Memory B cell (primary cell): ENCODE results near the gene SH3TC1.

Experiments
- ATAC-seq: fragments of 150-1000 bp; cut with Tn5 transposase; 2 replicates; pipeline ENCODE4 v1.10.0; 2021; ENCODE audit warnings: low read depth, mild to moderate bottlenecking, moderate library complexity
- DNase-seq, 2 donors: peaks; one replicate each; pipeline ENCODE4 v3.0.0; 2022; ENCODE audit warnings: low spot score in 2 of 2
- H3K27ac Mint-ChIP-seq: one replicate; pipeline ENCODE4 v1.8.0; 2022; ENCODE audit warnings: mild to moderate bottlenecking, moderate library complexity, mixed read lengths
- H3K27me3 Mint-ChIP-seq: one replicate; pipeline ENCODE4 v1.8.0; 2022; ENCODE audit warnings: mixed read lengths
- H3K36me3 Mint-ChIP-seq: one replicate; pipeline ENCODE4 v1.8.0; 2022; ENCODE audit warnings: mild to moderate bottlenecking, mixed read lengths
- H3K4me1 Mint-ChIP-seq: one replicate; pipeline ENCODE4 v1.8.0; 2022; ENCODE audit warnings: mixed read lengths
- H3K4me3 Mint-ChIP-seq: one replicate; pipeline ENCODE4 v1.8.0; 2022; ENCODE audit warnings: mild to moderate bottlenecking, moderate library complexity, mixed read lengths
- H3K9me3 Mint-ChIP-seq: one replicate; pipeline ENCODE4 v1.8.0; 2022; ENCODE audit warnings: mixed read lengths

SH3TC1 gene

DNA sequence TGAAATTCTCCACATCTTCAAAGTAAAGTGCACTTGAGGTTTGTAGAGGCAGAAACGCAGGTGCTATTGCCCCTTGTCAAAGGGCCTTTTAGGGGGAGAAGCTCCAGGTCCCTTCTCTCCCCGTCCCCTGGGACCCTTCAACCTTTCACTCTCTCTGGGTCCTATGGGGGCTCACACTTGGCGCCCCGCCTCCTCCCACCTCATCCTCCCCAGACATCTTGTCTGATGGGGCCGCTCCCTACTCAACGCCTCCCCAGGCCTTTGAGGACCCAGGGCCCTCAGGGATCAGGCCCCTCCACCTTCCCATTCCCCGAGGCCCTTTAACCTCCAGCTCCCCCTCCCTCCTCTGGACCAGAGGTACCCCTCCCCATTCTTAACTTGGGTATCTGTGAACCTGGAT, 69.1 kb downstream of the SH3TC1 start:
- no peak for ATAC-seq
- H3K9me3 Mint-ChIP-seq: no peaks in the 10 kb centered on the region
- DNase-seq: no peak
- no peak overlapping the region for H3K4me3 Mint-ChIP-seq
- H3K27me3 Mint-ChIP-seq: peaks cover 38% of the 10 kb centered on the region
- peaks cover 3% of the 10 kb centered on the region for H3K4me1 Mint-ChIP-seq
- H3K36me3 Mint-ChIP-seq: no peaks in the 10 kb centered on the region
- no peak overlapping the region for H3K27ac Mint-ChIP-seq

DNA sequence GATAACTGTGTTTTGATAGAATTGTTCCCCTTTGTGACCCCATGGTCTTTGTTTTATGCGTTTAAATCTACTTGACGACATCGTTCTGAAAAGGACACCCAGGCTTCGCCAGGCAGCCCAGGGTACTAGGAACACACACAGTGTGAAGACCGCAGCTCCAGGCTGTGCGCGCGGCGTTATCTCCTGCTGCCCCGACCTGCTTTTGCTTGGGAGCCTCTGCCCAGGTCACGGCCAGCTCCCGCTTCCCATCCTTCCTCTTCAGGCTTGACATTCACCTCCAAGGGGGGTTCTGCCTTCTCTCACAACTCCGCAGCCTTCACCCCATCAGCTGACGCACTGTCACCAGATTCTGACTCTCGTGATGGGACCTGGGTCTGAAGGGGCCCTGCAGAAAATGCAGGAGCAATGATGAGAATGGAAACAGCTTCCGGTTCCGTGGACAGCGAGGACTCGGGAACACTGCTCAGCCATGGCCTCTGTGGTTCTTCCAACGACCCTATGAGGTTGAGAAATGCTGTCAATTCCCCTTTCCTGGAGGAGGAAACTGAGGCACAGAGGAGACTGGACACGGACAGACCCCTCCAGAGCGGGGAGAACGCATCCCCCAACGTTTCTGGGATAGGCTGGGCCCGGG, 69.9 kb downstream of the SH3TC1 start:
- Mint-ChIP-seq H3K27me3 (peaks cover 35% of the 10 kb centered on the region), H3K27ac (no peak overlapping the region)

GRCh38 chr4:8269535-8270417, 70.7 kb downstream of the SH3TC1 start, which contains the start of gene HTRA3:
TSS of gene HTRA3 (plus strand) at chr4:8269754. CDS start at chr4:8269969, 215 bp downstream.
- H3K27ac Mint-ChIP-seq: no peak within 1 kb of the TSS
- no peaks in the 10 kb centered on the region for H3K4me1 Mint-ChIP-seq
- ATAC-seq (no peak), DNase-seq (no peak)
- no peak within 1 kb of the TSS for H3K4me3 Mint-ChIP-seq
- no peaks in the 10 kb centered on the region for H3K9me3 Mint-ChIP-seq
- no peaks in the 10 kb centered on the region for H3K36me3 Mint-ChIP-seq
- H3K27me3 Mint-ChIP-seq: peaks cover 36% of the 10 kb centered on the region

More for the DNA sequence above, 69.9 kb downstream of the SH3TC1 start:
- DNase-seq (no peak), ATAC-seq (no peak)
- no peaks in the 10 kb centered on the region for H3K36me3 Mint-ChIP-seq
- no peak overlapping the region for H3K4me3 Mint-ChIP-seq
- H3K9me3 Mint-ChIP-seq: no peaks in the 10 kb centered on the region
- no peaks in the 10 kb centered on the region for H3K4me1 Mint-ChIP-seq

GRCh38 chr4:8270418-8270771, 71.3 kb downstream of the SH3TC1 start:
- Mint-ChIP-seq H3K4me1 (no peaks in the 10 kb centered on the region), H3K4me3 (no peak overlapping the region), H3K9me3 (no peaks in the 10 kb centered on the region), H3K36me3 (no peaks in the 10 kb centered on the region), H3K27me3 (peaks cover 34% of the 10 kb centered on the region), H3K27ac (no peak overlapping the region)
- DNase-seq: no peak
- no peak for ATAC-seq

GRCh38 chr4:8270912-8271815, 72.1 kb downstream of the SH3TC1 start:
- Mint-ChIP-seq H3K9me3 (no peaks in the 10 kb centered on the region), H3K4me3 (no peak overlapping the region), H3K27ac (no peak overlapping the region), H3K36me3 (no peaks in the 10 kb centered on the region), H3K27me3 (peaks cover 34% of the 10 kb centered on the region), H3K4me1 (no peaks in the 10 kb centered on the region)
- ATAC-seq: no peak
- no peak for DNase-seq

- H3K4me1 Mint-ChIP-seq: no peaks in the 10 kb centered on the region
- DNase-seq: no peak
- H3K9me3 Mint-ChIP-seq: no peaks in the 10 kb centered on the region
- no peak overlapping the region for H3K4me3 Mint-ChIP-seq
- no peaks in the 10 kb centered on the region for H3K36me3 Mint-ChIP-seq
- H3K27ac Mint-ChIP-seq: no peak overlapping the region
- ATAC-seq: no peak
- H3K27me3 Mint-ChIP-seq: peaks cover 31% of the 10 kb centered on the region
Measured at GRCh38 chr4:8271821-8272220, 72.7 kb downstream of the SH3TC1 start.

DNA sequence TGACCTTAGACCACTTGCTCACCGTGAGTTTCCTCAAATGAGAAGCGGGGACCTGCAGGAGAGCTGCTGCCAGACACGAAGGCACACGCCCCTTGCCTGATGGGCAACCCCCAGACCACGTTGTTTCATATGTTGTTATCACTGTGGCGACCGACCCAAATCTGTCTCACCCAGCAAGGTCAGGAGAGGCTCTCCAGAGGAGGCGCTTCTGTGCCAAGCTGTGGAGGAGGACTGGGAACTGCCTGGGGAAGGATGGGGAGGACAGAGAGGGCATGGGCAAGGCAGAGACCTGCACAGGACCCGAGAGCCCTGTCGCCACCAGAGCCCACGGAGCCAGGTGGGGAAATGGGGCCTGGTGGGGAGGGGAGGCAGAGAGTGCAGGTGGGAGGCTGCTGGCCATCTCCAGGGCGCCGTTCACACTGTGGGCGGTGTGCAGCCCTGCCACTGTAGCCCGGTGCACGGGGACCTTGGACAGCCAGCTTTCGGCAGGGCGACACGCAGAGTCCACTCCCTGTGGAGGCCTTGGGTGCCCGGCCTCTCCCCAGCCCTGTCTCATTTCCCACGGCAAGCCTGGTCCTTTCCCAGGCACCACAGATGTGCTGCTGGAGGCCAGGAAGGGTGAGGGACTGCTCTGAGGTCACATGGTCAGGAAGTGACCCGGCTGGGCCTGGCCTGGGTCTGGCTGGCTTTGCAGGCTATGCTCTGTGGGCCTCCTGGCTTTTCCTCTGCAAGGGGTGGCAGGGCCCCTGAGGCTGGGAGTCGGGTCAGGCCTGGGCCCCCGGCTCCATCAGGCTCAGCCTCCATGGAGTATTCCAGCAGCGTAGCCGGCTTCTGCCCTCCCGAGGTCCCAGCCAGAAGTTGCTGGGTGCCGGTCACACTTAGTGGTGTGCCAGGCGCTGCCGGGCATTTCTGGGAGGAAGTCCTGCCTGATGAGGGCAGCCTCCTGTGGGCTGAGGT, 73.7 kb downstream of the SH3TC1 start:
- peaks cover 35% of the 10 kb centered on the region for H3K27me3 Mint-ChIP-seq
- no peaks in the 10 kb centered on the region for H3K9me3 Mint-ChIP-seq
- H3K4me1 Mint-ChIP-seq: no peaks in the 10 kb centered on the region
- DNase-seq (no peak), ATAC-seq (no peak)
- no peaks in the 10 kb centered on the region for H3K36me3 Mint-ChIP-seq
- H3K27ac Mint-ChIP-seq: no peak overlapping the region
- no peak overlapping the region for H3K4me3 Mint-ChIP-seq

DNA sequence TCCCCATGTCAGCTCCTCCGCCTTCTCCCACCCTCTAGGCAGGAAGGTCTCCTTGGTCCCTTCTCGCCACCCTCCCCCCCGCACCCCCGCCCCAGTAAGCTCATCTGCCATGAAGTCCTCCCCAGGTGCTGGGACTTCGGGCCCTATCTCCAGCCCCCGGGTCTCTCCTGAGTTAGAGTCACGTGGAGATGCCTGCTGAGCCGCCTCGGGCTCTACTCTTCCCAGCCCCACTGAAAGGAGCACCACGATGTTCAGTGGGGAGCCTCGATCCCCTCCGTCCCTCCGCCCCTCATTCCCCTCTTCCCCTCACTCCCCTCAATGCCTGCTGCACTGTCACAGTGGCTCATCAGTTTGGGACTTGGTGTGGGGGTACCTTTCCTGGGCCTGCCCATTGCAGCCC, 74.4 kb downstream of the SH3TC1 start:
- ATAC-seq (no peak), DNase-seq (no peak)
- Mint-ChIP-seq H3K4me3 (no peak overlapping the region), H3K36me3 (no peaks in the 10 kb centered on the region), H3K27ac (no peak overlapping the region), H3K9me3 (no peaks in the 10 kb centered on the region), H3K4me1 (no peaks in the 10 kb centered on the region), H3K27me3 (peaks cover 32% of the 10 kb centered on the region)

DNA sequence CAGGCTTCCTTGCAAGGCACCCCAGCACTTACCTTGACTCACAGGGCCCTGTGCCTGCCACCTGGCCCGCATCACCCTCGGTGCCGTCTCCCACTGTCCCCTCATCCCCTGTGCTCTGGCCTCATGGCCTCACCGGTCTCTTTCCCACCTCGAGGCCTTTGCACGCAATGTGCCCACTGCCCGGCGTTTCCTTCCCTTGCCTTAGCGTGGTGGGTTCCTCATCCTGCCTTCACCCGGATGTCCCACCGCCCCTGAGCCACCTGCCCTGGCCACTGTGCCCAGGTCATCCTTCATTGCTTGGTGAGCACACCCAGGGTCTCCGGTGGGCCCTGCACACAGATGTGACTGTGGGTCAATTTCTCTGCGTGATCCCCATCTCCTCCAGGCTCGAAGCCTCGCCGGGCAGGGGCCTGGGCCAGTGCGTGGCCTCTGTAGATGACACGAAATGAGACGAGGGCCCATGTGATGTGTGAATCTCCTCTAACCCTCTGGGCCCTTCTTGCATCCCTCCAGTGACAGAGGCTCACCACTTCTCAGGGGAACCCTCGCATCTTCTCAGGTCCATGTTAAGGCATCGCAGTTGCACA, 75.1 kb downstream of the SH3TC1 start:
- ATAC-seq (no peak), DNase-seq (no peak)
- Mint-ChIP-seq H3K27ac (no peak overlapping the region), H3K4me1 (no peaks in the 10 kb centered on the region), H3K9me3 (no peaks in the 10 kb centered on the region), H3K27me3 (peaks cover 25% of the 10 kb centered on the region), H3K4me3 (no peak overlapping the region), H3K36me3 (no peaks in the 10 kb centered on the region)

DNA sequence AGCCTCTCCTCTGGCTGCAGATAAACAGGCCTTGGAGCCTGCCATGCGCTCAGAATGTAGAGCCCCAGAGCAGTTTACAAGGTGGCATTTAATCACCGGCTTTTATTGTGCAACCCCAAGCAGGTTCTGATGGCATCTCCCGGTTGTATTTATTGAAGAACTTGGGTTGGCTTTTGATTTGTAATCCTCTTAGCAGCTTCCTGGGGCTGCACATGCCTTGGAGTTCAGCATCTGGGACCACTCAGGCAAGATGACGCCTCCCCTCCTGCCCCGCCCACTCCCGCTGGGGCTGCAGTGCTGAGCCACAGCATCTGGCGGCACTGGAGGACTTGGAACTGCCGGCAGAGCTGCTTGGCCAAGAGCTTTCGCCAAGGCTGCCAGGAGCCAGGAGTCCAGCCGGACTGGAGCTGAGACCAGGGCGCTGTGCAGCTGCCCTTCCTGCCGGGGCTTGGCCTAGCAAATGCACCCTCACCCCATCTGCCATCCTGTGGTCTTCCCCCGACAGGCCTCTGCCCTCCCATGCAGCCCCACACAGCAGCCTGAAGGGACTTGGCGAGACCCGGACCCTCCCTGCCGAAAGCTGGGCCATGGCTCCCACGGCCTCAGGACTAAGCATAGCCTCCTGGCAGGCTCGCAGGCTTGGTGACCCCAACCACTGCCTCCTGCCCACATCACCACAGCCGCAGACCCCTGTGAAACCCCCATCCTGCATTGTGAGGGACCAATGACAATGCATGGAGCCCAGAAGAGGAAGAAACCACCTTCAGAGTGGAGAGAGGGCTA, 75.9 kb downstream of the SH3TC1 start:
- ATAC-seq (no peak), DNase-seq (no peak)
- Mint-ChIP-seq H3K4me1 (no peaks in the 10 kb centered on the region), H3K4me3 (no peak overlapping the region), H3K27me3 (peaks cover 24% of the 10 kb centered on the region), H3K9me3 (no peaks in the 10 kb centered on the region), H3K36me3 (no peaks in the 10 kb centered on the region), H3K27ac (no peak overlapping the region)

- no peaks in the 10 kb centered on the region for H3K4me1 Mint-ChIP-seq
- no peaks in the 10 kb centered on the region for H3K36me3 Mint-ChIP-seq
- no peak overlapping the region for H3K27ac Mint-ChIP-seq
- H3K9me3 Mint-ChIP-seq: no peaks in the 10 kb centered on the region
- H3K27me3 Mint-ChIP-seq: peaks cover 24% of the 10 kb centered on the region
- ATAC-seq (no peak), DNase-seq (no peak)
- no peak overlapping the region for H3K4me3 Mint-ChIP-seq
Measured at GRCh38 chr4:8275548-8275910, 76.4 kb downstream of the SH3TC1 start.

DNA sequence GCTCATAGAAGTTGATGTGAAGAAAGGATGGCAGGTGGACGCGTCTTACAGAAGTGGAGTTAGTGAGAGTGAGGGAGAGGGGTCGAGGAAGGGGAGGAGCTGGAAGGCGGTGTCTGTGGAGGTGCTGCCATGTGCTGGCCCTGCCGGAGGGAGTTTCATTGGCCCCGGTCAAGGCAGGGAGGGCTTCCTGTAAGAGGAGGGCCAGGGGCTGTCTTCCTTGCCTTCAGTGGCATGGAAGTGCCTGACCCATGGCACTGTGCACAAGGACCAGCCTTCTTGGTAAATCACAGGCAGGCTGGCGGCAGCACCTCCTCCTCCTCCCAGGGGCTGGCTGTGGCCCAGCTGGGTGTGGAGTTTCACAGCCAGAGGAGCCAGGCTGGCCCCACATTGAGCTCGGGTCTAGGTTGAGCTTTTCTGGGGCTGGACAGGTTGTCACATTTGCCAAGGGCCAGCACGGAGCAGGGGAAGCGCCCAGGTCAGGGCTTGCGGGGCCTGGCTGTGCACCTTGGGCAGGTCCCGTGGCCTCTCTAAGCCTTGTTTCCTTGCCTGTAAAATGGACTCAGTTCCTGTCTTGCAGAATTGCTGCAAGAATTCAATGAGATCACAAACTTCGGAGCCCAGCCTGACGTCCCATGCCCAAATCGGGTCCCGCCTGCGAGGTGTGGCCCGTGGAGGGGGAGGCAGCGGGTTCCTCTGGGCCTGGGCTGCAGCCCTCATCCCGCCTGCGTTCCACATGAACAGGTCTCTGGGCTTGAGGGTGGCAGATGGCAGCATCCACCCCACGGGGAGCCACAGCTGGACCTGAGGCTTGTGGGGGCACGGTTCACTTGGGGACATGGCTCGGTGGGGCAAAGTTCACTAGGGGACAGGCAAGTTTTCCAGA, 77.5 kb downstream of the SH3TC1 start:
- no peak for DNase-seq
- Mint-ChIP-seq H3K9me3 (no peaks in the 10 kb centered on the region), H3K4me1 (no peaks in the 10 kb centered on the region), H3K4me3 (no peak overlapping the region), H3K36me3 (no peaks in the 10 kb centered on the region), H3K27me3 (peaks cover 22% of the 10 kb centered on the region), H3K27ac (no peak overlapping the region)
- no peak for ATAC-seq
